Measurements from ENCODE around the gene EMP3. TPM values are rescaled to one million over a fixed set of nuclear protein-coding genes. Genes with fewer than 3 reads are reported as not detected.

The EMP3 gene
- total and polyA plus RNA-seq, 9 of the 15 experiments (the other 6 are each of a cell fraction or from before 2014, with no cell fraction given) = 123 to 386 (median 296) TPM

- TF ChIP-seq ZNF217 (CRISPR knock-in tag; IDR thresholded peaks at IDR 0.05) (no peak), ZNF274 (IDR thresholded peaks at IDR 0.05; ENCODE audit: borderline replicate concordance, low read depth, low read length) (no peak), LARP7 (IDR thresholded peaks at IDR 0.05) (no peak), KLF13 (tag; IDR thresholded peaks at IDR 0.05; ENCODE audit: borderline replicate concordance, low read depth) (no peak; the same call in 1 of the 2 replicates), CBFB (CRISPR knock-in tag; IDR thresholded peaks at IDR 0.05) (peak; percentile 57; the same call in 1 of the 2 replicates), HOMEZ (CRISPR knock-in tag; IDR thresholded peaks at IDR 0.05) (no peak), RFX5 (IDR thresholded peaks at IDR 0.05; ENCODE audit: low read depth, low read length) (no peak), ATF6 (CRISPR knock-in tag; IDR thresholded peaks at IDR 0.05) (peak; percentile 79; the same call in 1 of the 2 replicates), CAMTA2 (CRISPR knock-in tag; conservative IDR thresholded peaks at IDR 0.05) (no peak), RNF2 (IDR thresholded peaks at IDR 0.05) (no peak)
- TF ChIP-seq, protein P1, sequence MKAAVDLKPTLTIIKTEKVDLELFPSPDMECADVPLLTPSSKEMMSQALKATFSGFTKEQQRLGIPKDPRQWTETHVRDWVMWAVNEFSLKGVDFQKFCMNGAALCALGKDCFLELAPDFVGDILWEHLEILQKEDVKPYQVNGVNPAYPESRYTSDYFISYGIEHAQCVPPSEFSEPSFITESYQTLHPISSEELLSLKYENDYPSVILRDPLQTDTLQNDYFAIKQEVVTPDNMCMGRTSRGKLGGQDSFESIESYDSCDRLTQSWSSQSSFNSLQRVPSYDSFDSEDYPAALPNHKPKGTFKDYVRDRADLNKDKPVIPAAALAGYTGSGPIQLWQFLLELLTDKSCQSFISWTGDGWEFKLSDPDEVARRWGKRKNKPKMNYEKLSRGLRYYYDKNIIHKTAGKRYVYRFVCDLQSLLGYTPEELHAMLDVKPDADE (conservative IDR thresholded peaks at IDR 0.05; ENCODE audit: control insufficient read depth, low read depth, low read length) = peak; percentile 99; the same call in 1 of the 2 replicates
- TF ChIP-seq, protein P2, sequence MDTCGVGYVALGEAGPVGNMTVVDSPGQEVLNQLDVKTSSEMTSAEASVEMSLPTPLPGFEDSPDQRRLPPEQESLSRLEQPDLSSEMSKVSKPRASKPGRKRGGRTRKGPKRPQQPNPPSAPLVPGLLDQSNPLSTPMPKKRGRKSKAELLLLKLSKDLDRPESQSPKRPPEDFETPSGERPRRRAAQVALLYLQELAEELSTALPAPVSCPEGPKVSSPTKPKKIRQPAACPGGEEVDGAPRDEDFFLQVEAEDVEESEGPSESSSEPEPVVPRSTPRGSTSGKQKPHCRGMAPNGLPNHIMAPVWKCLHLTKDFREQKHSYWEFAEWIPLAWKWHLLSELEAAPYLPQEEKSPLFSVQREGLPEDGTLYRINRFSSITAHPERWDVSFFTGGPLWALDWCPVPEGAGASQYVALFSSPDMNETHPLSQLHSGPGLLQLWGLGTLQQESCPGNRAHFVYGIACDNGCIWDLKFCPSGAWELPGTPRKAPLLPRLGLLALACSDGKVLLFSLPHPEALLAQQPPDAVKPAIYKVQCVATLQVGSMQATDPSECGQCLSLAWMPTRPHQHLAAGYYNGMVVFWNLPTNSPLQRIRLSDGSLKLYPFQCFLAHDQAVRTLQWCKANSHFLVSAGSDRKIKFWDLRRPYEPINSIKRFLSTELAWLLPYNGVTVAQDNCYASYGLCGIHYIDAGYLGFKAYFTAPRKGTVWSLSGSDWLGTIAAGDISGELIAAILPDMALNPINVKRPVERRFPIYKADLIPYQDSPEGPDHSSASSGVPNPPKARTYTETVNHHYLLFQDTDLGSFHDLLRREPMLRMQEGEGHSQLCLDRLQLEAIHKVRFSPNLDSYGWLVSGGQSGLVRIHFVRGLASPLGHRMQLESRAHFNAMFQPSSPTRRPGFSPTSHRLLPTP (IDR thresholded peaks at IDR 0.05; ENCODE audit: borderline replicate concordance, extremely low read depth, insufficient read length) = no peak
- TF ChIP-seq, protein P3, sequence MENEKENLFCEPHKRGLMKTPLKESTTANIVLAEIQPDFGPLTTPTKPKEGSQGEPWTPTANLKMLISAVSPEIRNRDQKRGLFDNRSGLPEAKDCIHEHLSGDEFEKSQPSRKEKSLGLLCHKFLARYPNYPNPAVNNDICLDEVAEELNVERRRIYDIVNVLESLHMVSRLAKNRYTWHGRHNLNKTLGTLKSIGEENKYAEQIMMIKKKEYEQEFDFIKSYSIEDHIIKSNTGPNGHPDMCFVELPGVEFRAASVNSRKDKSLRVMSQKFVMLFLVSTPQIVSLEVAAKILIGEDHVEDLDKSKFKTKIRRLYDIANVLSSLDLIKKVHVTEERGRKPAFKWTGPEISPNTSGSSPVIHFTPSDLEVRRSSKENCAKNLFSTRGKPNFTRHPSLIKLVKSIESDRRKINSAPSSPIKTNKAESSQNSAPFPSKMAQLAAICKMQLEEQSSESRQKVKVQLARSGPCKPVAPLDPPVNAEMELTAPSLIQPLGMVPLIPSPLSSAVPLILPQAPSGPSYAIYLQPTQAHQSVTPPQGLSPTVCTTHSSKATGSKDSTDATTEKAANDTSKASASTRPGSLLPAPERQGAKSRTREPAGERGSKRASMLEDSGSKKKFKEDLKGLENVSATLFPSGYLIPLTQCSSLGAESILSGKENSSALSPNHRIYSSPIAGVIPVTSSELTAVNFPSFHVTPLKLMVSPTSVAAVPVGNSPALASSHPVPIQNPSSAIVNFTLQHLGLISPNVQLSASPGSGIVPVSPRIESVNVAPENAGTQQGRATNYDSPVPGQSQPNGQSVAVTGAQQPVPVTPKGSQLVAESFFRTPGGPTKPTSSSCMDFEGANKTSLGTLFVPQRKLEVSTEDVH (IDR thresholded peaks at IDR 0.05; ENCODE audit: low read depth, partially characterized antibody) = no peak
These were observed 37.6 kb downstream of the EMP3 start (continued) for GRCh38 chr19:48362716-48363499.

All from K562 (cell line).